Gastrocnemius medialis (tissue), 4 donors: ENCODE results near the gene RSPO3. TPM values are rescaled to one million over a fixed set of nuclear protein-coding genes. Genes with fewer than 3 reads are reported as not detected.

Experiments
- ATAC-seq, 2 donors: fragments of 150-250 bp; one replicate each; pipeline ENCODE4 v1.9.1; 2016
- DNase-seq, 2 donors: peaks; one replicate each; pipeline ENCODE4 v3.0.0-alpha.2; 2019
- H3K27ac ChIP-seq, 4 donors: fragments of 200-600 bp; sonication (generic); 1 replicate in 1 of 4; 2 replicates in 3 of 4; pipeline ENCODE4 v1.5.1; 2016 to 2018; ENCODE audit warnings: mild to moderate bottlenecking in 2 of 4, moderate library complexity in 1 of 4
- H3K27me3 ChIP-seq, 3 donors: fragments of 200-600 bp; sonication (generic) in 2 of 3; 1 replicate in 1 of 3; 2 replicates in 2 of 3; pipeline versions ENCODE4 v1.5.1 to v1.6.0; 2016 to 2019; ENCODE audit warnings: mild to moderate bottlenecking in 1 of 3, moderate library complexity in 1 of 3
- H3K36me3 ChIP-seq, 2 donors: fragments of 200-600 bp; sonication (generic) in 1 of 2; one replicate each; pipeline ENCODE4 v1.5.1; 2017 to 2018
- H3K4me1 ChIP-seq, 2 donors: fragments of 200-600 bp; sonication (generic) in 1 of 2; one replicate each; pipeline ENCODE4 v1.5.1; 2016 to 2017; ENCODE audit warnings: mild to moderate bottlenecking in 2 of 2
- H3K4me3 ChIP-seq, 4 donors: fragments of 200-600 bp; sonication (generic) in 3 of 4; 1 replicate in 1 of 4; 2 replicates in 3 of 4; pipeline ENCODE4 v1.5.1; 2016 to 2019; ENCODE audit warnings: mild to moderate bottlenecking in 2 of 4
- H3K9me3 ChIP-seq, 3 donors: fragments of 200-600 bp; sonication (generic) in 2 of 3; 1 replicate in 1 of 3; 2 replicates in 2 of 3; pipeline ENCODE4 v1.5.1; 2016 to 2019
- CTCF ChIP-seq, 5 experiments: fragments of 450-650 bp in 3 of 5; fragments of 200-600 bp in 2 of 5; sonication (generic) in 2 of 5; IDR thresholded peaks in 4 of 5; conservative IDR thresholded peaks in 1 of 5; 1 replicate in 4 of 5; 2 replicates in 1 of 5; pipeline ENCODE4 v1.5.1; 2016 to 2019; ENCODE audit warnings: antibody characterized with exemption in 5 of 5, mild to moderate bottlenecking in 3 of 5, moderate library complexity in 3 of 5
- POLR2A ChIP-seq, 2 donors: fragments of 450-650 bp; IDR thresholded peaks; one replicate each; pipeline ENCODE4 v1.6.1; 2017; ENCODE audit warnings: antibody characterized with exemption in 2 of 2, mild to moderate bottlenecking in 2 of 2, moderate library complexity in 2 of 2
- in situ Hi-C, 4 donors: fragments of 200-750 bp; cut with MboI; loops; one replicate each; pipeline versions ENCODE4 v1.15.0 to v1.8.0; 2017; ENCODE audit warnings: low sequenced_read_pairs in 4 of 4
- intact Hi-C: fragments of 100-400 bp; cut with DNase I; formaldehyde crosslinking; loops from one replicate; pipeline ENCODE4 v1.15.1; 2023; ENCODE audit warnings: low total_unique reads
- total RNA-seq, 4 donors: library from RNA; depleted of rRNA; stranded (reverse); fragments of >200 nt; gene quantifications; one replicate each; pipeline versions ENCODE4 v1.1.0 to v1.2.3, GENCODE V29; 2016

RSPO3 gene
- total RNA-seq, 4 donors from 2014 or later = 4.8 to 30.5 (median 7.2) TPM

GRCh38 chr6:127148511-127148910 lies 30.0 kb downstream of the RSPO3 start:
- DNase-seq (peak; percentile 48 to 78), ATAC-seq (peak; percentile 98)
- Histone ChIP-seq H3K27me3 (no peaks in the 10 kb centered on the region), H3K27ac (peak overlapping the region; percentile 58 to 81 (median 68)), H3K4me1 (peaks cover 42 to 47% of the 10 kb centered on the region in 2 donors), H3K4me3 (no peak overlapping the region), H3K9me3 (no peaks in the 10 kb centered on the region), H3K36me3 (no peaks in the 10 kb centered on the region)
- in situ Hi-C loops = no loop called here
- TF ChIP-seq CTCF (IDR thresholded peaks at IDR 0.05 in 4 of 5, conservative IDR thresholded peaks at IDR 0.05 in 1 of 5) (no peak), POLR2A (IDR thresholded peaks at IDR 0.05) (no peak)
- intact Hi-C loops = no loop called here

- in situ Hi-C loops (no loop called here), intact Hi-C loops (no loop called here)
- Histone ChIP-seq H3K27ac (no peak overlapping the region), H3K4me1 (peaks cover 3 to 8% of the 10 kb centered on the region in 2 donors), H3K27me3 (no peaks in the 10 kb centered on the region), H3K9me3 (no peaks in the 10 kb centered on the region), H3K4me3 (no peak overlapping the region), H3K36me3 (no peaks in the 10 kb centered on the region)
- ATAC-seq (no peak), DNase-seq (no peak)
- no peak for TF ChIP-seq POLR2A (IDR thresholded peaks at IDR 0.05)
- TF ChIP-seq CTCF (IDR thresholded peaks at IDR 0.05 in 4 of 5, conservative IDR thresholded peaks at IDR 0.05 in 1 of 5) = no peak
These were observed 36.0 kb downstream of the RSPO3 start for GRCh38 chr6:127154509-127154908.

GRCh38 chr6:127160484-127160883 lies 42.0 kb downstream of the RSPO3 start:
- no peaks in the 10 kb centered on the region for H3K36me3 ChIP-seq
- in situ Hi-C loops (no loop called here), intact Hi-C loops (no loop called here)
- peaks cover 19 to 21% of the 10 kb centered on the region in 2 donors for H3K4me1 ChIP-seq
- no peak for DNase-seq
- H3K4me3 ChIP-seq = no peak overlapping the region
- no peak for ATAC-seq
- H3K27me3 ChIP-seq = no peaks in the 10 kb centered on the region
- TF ChIP-seq POLR2A (IDR thresholded peaks at IDR 0.05) = no peak
- TF ChIP-seq CTCF (IDR thresholded peaks at IDR 0.05 in 4 of 5, conservative IDR thresholded peaks at IDR 0.05 in 1 of 5) = no peak
- H3K9me3 ChIP-seq = no peaks in the 10 kb centered on the region
- no peak overlapping the region for H3K27ac ChIP-seq

GRCh38 chr6:127162836-127163235 lies 44.4 kb downstream of the RSPO3 start:
- DNase-seq (no peak), ATAC-seq (no peak)
- H3K9me3 ChIP-seq = no peaks in the 10 kb centered on the region
- peak overlapping the region in 1 of 4 donors; percentile 16 for H3K27ac ChIP-seq
- peaks cover 19 to 21% of the 10 kb centered on the region in 2 donors for H3K4me1 ChIP-seq
- H3K27me3 ChIP-seq = no peaks in the 10 kb centered on the region
- in situ Hi-C loops (no loop called here), intact Hi-C loops (no loop called here)
- no peaks in the 10 kb centered on the region for H3K36me3 ChIP-seq
- TF ChIP-seq POLR2A (IDR thresholded peaks at IDR 0.05) = no peak
- TF ChIP-seq CTCF (IDR thresholded peaks at IDR 0.05 in 4 of 5, conservative IDR thresholded peaks at IDR 0.05 in 1 of 5) = no peak
- no peak overlapping the region for H3K4me3 ChIP-seq

GRCh38 chr6:127164036-127164435 lies 45.6 kb downstream of the RSPO3 start:
- H3K4me1 ChIP-seq = peaks cover 19 to 21% of the 10 kb centered on the region in 2 donors
- no peaks in the 10 kb centered on the region for H3K27me3 ChIP-seq
- H3K4me3 ChIP-seq = no peak overlapping the region
- no peaks in the 10 kb centered on the region for H3K9me3 ChIP-seq
- TF ChIP-seq POLR2A (IDR thresholded peaks at IDR 0.05) (no peak), CTCF (IDR thresholded peaks at IDR 0.05 in 4 of 5, conservative IDR thresholded peaks at IDR 0.05 in 1 of 5) (no peak)
- in situ Hi-C loops (no loop called here), intact Hi-C loops (no loop called here)
- ATAC-seq (no peak), DNase-seq (no peak)
- H3K27ac ChIP-seq = no peak overlapping the region
- H3K36me3 ChIP-seq = no peaks in the 10 kb centered on the region
